Activated B cell treated with CpG ODN at 0.5 μM for 24 hours (primary cell): ENCODE data around the gene TRIM72. TPM values are rescaled to one million over a fixed set of nuclear protein-coding genes. Genes with fewer than 3 reads are reported as not detected.

Experiments
- ATAC-seq: fragments of 200-7000 bp; cut with Tn5 transposase; one replicate; pipeline ENCODE4 v1.10.0; 2021; ENCODE audit warnings: low read depth, mild to moderate bottlenecking, moderate library complexity
- CTCF ChIA-PET: fragments of 350-600 bp; sonication (Branson Sonifier 250); formaldehyde crosslinking; loops from one replicate; lab custom pipeline; 2021; ENCODE audit warnings: antibody characterized with exemption; lab: Charles Lee
- POLR2A ChIA-PET: fragments of 350-600 bp; sonication (Branson Sonifier 250); formaldehyde crosslinking; loops from one replicate; lab custom pipeline; 2021; ENCODE audit warnings: antibody characterized with exemption; lab: Charles Lee
- DNase-seq: peaks from one replicate; pipeline ENCODE4 v3.0.0; 2022
- H3K27ac Mint-ChIP-seq: one replicate; pipeline ENCODE4 v1.8.0; 2020; ENCODE audit warnings: mixed read lengths
- H3K27me3 Mint-ChIP-seq: one replicate; pipeline ENCODE4 v1.8.0; 2021; ENCODE audit warnings: mixed read lengths
- H3K36me3 Mint-ChIP-seq: one replicate; pipeline ENCODE4 v1.8.0; 2021; ENCODE audit warnings: low read depth, mixed read lengths
- H3K4me1 Mint-ChIP-seq: one replicate; pipeline ENCODE4 v1.8.0; 2021; ENCODE audit warnings: mixed read lengths
- H3K4me3 Mint-ChIP-seq: one replicate; pipeline ENCODE4 v1.8.0; 2020; ENCODE audit warnings: mild to moderate bottlenecking, mixed read lengths
- H3K9me3 Mint-ChIP-seq: one replicate; pipeline ENCODE4 v1.8.0; 2020; ENCODE audit warnings: mixed read lengths
- CTCF ChIP-seq: fragments of 200-600 bp; IDR thresholded peaks from one replicate; pipeline ENCODE4 v1.8.0; 2022; ENCODE audit warnings: antibody characterized with exemption, mild to moderate bottlenecking
- intact Hi-C: fragments of 100-400 bp; cut with micrococcal nuclease; formaldehyde crosslinking; loops from one replicate; pipeline ENCODE4 v1.15.1; 2024
- total RNA-seq: library from RNA; stranded (reverse); gene quantifications from 2 replicates; pipeline ENCODE4 v1.2.3, GENCODE V29; 2022

The TRIM72 gene
- total RNA-seq, 1 donor from 2014 or later: 0.16 TPM

GRCh38 chr16:31186930-31187807, 26.8 kb upstream of the TRIM72 start:
- peaks cover 52% of the 10 kb centered on the region for H3K4me1 Mint-ChIP-seq
- intact Hi-C loops: no loop called here
- no peak overlapping the region for H3K4me3 Mint-ChIP-seq
- peaks cover 98% of the 10 kb centered on the region for H3K36me3 Mint-ChIP-seq
- no peak for TF ChIP-seq CTCF
- no peaks in the 10 kb centered on the region for H3K9me3 Mint-ChIP-seq
- no peak overlapping the region for H3K27ac Mint-ChIP-seq
- ATAC-seq (no peak), DNase-seq (no peak)
- ChIA-PET CTCF (interaction anchor here (0.6 to 1.3 kb wide), 3 partner anchors 45 to 93 kb away, joined by 3 to 5 read pairs (median 3); no protein-coding TSS in a partner anchor), POLR2A (interaction anchor here (0.6 to 1.1 kb wide), 6 partner anchors 9 to 70 kb away, joined by 3 to 5 read pairs (median 5); partner anchors contain the start of genes KAT8 and PYCARD)
- no peaks in the 10 kb centered on the region for H3K27me3 Mint-ChIP-seq

DNA sequence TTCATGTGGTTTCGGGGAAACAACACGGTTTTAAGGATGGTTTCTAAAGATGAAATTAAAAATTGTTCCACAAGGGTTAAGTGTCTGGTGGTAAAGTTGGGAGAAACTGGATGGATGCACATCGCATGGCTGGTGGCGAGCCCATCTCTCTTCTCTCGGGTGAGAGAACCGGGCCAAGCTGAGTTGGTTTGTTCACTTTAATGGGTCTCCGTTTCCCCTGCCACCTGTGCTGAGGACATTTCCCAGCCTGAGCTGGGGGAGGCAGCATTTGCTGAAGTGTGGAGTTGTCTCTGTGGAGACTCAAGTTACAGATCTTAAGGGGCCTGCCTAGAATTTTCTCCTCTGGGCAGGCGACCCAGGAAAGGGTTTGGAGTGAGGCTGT, 26.1 kb upstream of the TRIM72 start:
- ChIA-PET CTCF (interaction anchor here (0.6 to 1.3 kb wide), 2 partner anchors 45 to 68 kb away, joined by 3 to 5 read pairs; no protein-coding TSS in a partner anchor), POLR2A (interaction anchor here (0.6 to 1.1 kb wide), 6 partner anchors 10 to 70 kb away, joined by 3 to 5 read pairs (median 5); partner anchors contain the start of genes KAT8 and PYCARD)
- Mint-ChIP-seq H3K9me3 (no peaks in the 10 kb centered on the region), H3K4me3 (no peak overlapping the region), H3K4me1 (peaks cover 46% of the 10 kb centered on the region), H3K27me3 (no peaks in the 10 kb centered on the region), H3K27ac (no peak overlapping the region), H3K36me3 (peaks cover 97% of the 10 kb centered on the region)
- intact Hi-C loops: no loop called here
- no peak for TF ChIP-seq CTCF
- ATAC-seq (no peak), DNase-seq (no peak)

DNA sequence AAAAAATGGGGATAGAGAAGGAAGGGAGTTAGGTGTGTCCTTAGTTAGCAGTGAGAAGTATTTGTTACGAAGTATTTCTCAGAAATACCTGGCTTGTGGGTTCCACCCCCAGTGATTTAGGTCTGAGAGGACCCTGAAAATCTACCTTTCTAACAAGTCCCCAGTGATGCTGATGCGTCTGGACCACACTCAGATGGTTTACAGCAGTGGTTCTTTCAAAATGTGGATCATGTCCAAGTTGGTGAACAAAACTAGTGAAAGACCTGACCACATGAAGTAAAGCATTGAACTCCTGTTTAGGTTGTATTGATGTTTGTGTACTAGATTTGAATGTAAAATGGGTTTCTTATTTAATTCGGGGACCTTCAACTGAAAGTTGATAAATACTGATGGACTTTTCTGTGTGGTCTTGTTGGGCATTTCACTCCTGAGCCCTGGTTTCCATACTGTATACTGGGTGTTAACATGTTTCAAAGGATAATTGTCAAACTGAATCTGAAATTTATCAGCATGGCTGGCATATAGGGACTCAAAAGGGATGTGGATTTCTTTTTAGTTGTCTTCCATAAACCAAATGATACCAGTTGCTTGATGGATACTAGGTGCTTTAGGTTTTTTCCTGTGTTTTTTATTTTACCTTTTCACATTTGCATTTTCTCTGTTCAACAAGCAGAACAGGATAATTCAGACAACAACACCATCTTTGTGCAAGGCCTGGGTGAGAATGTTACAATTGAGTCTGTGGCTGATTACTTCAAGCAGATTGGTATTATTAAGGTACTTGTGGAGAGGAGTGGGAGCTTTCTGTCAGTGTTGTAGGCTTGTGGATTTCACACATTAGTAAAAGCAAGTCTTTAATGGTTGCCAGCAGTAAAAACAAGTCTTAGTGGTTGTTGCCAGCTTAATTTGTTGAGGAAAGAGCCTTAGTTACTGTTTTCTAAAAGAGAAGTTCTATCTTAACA, 25.2 kb upstream of the TRIM72 start:
- intact Hi-C loops: no loop called here
- Mint-ChIP-seq H3K36me3 (peaks cover 96% of the 10 kb centered on the region), H3K27ac (no peak overlapping the region), H3K4me1 (peaks cover 41% of the 10 kb centered on the region), H3K4me3 (no peak overlapping the region), H3K9me3 (no peaks in the 10 kb centered on the region), H3K27me3 (no peaks in the 10 kb centered on the region)
- DNase-seq (no peak), ATAC-seq (no peak)
- CTCF ChIA-PET: interaction anchor here (1.3 to 1.6 kb wide), 2 partner anchors 13 to 46 kb away, joined by 3 to 5 read pairs; partner anchors contain the start of gene PYCARD
- POLR2A ChIA-PET: interaction anchor here (0.6 to 2.5 kb wide), 3 partner anchors 8 to 198 kb away, joined by 3 to 16 read pairs (median 11); partner anchors contain the start of gene FUS
- TF ChIP-seq CTCF: no peak

DNA sequence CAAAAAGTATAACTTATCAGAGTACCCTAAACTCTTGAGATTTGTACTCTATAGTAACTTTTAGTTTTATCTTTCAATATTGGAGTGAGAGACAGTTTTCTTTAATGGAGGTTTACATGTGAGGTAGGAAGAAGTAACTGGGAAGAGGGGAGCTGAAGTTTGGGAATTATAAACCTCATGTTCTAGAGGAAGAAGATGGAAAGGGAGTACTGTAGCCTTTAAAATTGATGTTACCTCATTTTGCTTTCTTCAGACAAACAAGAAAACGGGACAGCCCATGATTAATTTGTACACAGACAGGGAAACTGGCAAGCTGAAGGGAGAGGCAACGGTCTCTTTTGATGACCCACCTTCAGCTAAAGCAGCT, 24.5 kb upstream of the TRIM72 start:
- CTCF ChIA-PET: interaction anchor here (1.6 kb wide), 1 partner anchor 13 kb away, joined by 3 read pairs; the partner anchor contains the start of gene PYCARD
- Mint-ChIP-seq H3K4me3 (no peak overlapping the region), H3K4me1 (peaks cover 37% of the 10 kb centered on the region), H3K9me3 (no peaks in the 10 kb centered on the region), H3K27me3 (no peaks in the 10 kb centered on the region), H3K36me3 (peaks cover 98% of the 10 kb centered on the region), H3K27ac (no peak overlapping the region)
- ATAC-seq (no peak), DNase-seq (no peak)
- POLR2A ChIA-PET: interaction anchor here (2.2 to 2.5 kb wide), 2 partner anchors 9 to 12 kb away, joined by 11 to 16 read pairs; partner anchors contain the start of gene FUS
- no peak for TF ChIP-seq CTCF
- intact Hi-C loops: no loop called here
